Activated CD4-positive, CD25-positive, alpha-beta regulatory T cell treated with anti-CD3 and anti-CD28 coated beads, Interleukin-2, amount 50 U/mL, for 72 hours (primary cell): ENCODE data around the gene SLC29A1.

Source experiments
- DNase-seq: peaks from one replicate; pipeline ENCODE4 v3.0.0; 2021

SLC29A1 gene

DNA sequence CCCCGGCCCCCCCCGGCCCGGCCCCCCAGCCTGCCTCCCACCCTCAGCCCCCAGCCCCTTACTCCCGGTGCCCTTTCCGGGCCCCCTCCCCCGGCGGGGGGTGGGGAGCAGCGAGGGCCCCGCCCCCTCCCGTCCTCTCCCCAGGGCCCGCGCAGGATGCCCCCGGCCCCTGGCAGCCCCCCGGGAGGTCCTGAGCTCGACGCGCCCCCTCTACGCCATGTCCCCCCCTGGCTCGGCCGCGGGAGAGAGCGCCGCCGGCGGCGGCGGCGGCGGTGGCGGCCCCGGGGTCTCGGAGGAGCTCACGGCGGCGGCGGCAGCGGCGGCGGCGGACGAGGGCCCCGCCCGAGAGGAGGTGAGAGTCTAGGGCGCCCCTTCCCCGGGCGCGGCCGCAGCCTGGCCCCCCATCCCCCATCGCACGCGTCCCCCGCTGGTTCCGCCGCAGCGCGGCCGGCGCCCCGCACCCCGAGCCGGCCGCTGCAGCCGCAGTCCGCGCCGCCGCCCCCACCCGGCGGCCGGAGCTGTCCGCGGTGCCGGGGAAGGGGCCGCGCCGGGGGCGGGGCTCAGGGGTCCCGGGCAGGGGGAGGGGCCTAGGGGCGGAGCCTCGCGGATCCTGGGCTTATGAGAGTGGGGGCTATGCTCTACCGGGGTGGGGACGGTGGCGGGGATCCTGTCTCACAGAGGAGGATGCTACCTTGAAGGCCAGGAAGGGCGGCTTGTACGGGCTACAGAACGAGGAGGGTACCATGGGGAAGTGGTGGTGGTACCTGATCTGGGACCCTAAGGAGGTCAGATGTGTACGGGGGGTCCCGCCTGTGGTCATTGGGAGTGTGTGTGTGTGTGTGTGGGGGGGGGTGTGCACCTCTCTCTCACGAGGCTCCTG is 47.4 kb downstream of the SLC29A1 start:
- no peak for DNase-seq

DNA sequence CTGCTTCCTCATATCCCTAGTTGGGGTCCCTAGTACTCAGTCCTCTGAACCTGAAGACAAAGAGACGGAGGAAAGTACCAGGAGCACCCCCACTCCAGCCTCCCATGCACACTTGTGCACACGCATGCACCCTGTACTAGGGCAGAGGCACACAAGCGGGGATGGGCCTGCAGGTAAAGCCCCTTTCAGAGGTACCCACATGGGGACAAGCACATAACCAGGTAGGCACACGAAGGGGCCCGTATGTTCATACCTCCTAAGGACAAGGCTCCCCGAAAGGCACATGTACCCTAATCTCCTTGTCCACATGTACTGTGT is 48.0 kb downstream of the SLC29A1 start:
- DNase-seq = no peak

DNA sequence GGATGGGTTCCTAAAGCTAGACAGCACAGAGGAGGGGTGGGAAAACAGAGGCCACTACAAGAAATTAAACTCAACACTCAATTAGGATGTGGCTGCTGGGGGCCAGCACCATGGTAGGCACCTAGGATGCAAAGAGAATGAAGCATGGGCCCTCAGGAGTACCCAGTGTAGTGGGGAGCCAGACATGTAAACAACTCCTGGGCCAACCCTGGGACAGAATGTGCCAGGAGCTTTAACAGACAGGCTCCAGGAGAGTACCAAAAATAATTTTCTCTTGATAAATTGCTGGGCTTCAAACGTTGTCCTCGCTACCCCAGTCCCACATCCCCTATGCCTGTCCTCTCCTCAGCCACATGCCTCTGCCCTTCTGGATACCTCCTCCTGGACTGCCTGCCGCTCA is 48.5 kb downstream of the SLC29A1 start:
- DNase-seq = no peak

GRCh38 chr6:44272529-44272928 is 49.1 kb downstream of the SLC29A1 start:
- DNase-seq = no peak

- DNase-seq = no peak
Observed at GRCh38 chr6:44272999-44273566, 49.7 kb downstream of the SLC29A1 start.

DNA sequence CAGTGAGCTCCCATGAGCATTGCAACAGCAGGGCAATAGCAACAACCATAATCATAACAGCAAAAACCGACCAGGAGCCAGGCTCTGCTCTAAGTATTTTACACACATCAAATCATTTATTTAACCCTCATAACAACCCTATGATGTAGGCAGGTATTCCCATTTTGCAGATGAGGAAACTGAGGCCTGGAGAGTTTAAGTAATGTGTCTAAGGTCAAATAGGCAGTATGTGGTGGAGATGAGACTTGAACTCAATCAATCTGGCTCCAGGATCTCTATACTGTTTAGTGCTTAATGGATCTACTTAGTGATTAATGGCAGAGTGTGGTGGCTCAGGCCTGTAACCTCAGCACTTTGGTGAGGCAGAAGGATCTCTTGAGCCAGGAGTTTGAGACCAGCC is 50.2 kb downstream of the SLC29A1 start:
- DNase-seq = no peak

GRCh38 chr6:44275271-44275748 is 51.9 kb downstream of the SLC29A1 start:
- no peak for DNase-seq

- no peak for DNase-seq
Observed at GRCh38 chr6:44275749-44276648, 52.6 kb downstream of the SLC29A1 start.

GRCh38 chr6:44276667-44277640 is 53.6 kb downstream of the SLC29A1 start:
- DNase-seq = no peak

DNA sequence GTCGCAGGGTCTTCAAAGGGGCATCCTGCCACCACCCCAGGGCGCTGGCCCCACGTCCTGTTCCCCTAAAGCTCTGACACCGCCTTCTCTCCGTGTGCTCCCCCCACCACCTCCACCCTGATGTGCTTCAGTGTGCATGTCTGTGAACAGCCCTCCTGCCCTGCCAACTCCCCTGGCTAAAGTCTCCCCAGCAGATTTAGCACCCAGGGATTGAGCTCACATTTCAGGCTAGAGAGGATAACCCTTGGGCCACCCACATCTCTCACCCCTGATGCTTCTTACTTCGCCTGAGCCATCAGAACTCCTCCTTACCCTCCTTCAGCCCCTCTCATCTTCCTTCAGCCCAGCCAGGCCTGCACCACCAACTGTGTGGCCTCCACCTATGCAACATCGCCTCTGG is 54.4 kb downstream of the SLC29A1 start:
- DNase-seq = no peak

DNA sequence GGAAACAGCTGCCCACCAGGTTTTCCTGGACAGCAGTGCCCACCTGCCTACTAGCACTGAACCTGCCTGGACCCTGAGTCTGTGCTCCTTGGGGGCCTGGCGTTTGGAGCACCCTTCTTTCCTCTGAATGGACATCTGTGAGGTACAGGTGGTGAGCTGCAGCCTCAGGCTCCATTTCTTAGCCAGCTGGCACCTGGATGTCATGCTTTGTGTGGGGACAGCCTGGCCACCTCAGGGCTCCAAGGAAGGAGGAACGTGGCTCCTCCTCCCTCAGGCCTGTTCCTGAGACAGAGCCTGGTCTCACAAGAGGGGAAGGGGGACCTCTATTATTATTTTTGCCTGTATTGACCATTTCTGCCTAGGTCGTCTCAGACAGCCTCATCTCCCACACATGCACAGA is 54.9 kb downstream of the SLC29A1 start:
- no peak for DNase-seq

GRCh38 chr6:44278774-44279697 is 55.6 kb downstream of the SLC29A1 start:
- DNase-seq = no peak
